NCI-H146 treated with DMSO at 0.1 percent for 48 hours (cell line): Measurements from ENCODE around the gene MICOS13.
A peak's percentile ranks its signal among the peaks of the same experiment; 100 is the strongest.

ENCODE experiments used
- DNase-seq: peaks from one replicate; lab custom pipeline; 2025; ENCODE audit not compliant: unreplicated experiment; lab: John Stamatoyannopoulos, UW

Gene MICOS13

GRCh38 chr19:5687360-5688198, 7.3 kb upstream of the MICOS13 start:
- no peak for DNase-seq

DNA sequence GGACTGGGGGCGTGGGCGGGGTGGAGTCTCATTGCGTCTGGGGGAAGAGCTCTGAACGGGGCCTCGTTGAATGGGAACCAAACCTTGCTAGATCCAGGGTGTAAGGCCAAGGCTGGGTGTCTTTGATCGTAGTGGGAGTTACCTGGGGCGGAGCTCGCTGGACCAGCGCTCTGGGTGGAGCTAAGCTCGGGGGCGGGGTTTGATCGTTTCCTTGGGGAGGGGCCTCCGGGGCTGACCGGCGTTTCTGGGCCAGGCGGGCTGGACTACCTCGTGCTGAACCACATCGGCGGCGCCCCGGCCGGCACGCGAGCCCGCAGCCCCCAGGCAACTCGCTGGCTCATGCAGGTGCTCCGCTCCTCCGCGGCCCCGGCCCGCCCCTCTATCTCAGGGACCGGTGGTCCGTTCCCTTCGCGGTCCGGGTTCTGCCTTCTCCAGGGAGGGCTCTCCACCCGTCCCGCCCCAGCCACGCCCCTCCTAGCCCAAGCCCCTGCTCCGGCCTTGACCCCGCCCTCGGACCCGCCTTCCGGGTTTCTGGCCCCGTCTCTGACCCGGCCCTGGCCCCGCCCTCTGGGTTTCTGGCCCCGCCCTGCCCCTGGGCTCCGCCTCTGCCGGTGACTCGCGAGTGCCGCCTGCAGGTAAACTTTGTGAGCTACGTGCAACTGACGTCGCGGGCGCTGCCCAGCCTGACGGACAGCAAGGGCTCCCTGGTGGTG, 6.5 kb upstream of the MICOS13 start:
- DNase-seq = peak; percentile 66

GRCh38 chr19:5686326-5686646, 6.0 kb upstream of the MICOS13 start:
- DNase-seq = no peak

- DNase-seq = no peak
Measured at GRCh38 chr19:5684694-5685430, 4.5 kb upstream of the MICOS13 start.

- DNase-seq = no peak
Measured at GRCh38 chr19:5683177-5683886, 3.0 kb upstream of the MICOS13 start.

GRCh38 chr19:5682107-5682482, 1.8 kb upstream of the MICOS13 start:
- no peak for DNase-seq

DNA sequence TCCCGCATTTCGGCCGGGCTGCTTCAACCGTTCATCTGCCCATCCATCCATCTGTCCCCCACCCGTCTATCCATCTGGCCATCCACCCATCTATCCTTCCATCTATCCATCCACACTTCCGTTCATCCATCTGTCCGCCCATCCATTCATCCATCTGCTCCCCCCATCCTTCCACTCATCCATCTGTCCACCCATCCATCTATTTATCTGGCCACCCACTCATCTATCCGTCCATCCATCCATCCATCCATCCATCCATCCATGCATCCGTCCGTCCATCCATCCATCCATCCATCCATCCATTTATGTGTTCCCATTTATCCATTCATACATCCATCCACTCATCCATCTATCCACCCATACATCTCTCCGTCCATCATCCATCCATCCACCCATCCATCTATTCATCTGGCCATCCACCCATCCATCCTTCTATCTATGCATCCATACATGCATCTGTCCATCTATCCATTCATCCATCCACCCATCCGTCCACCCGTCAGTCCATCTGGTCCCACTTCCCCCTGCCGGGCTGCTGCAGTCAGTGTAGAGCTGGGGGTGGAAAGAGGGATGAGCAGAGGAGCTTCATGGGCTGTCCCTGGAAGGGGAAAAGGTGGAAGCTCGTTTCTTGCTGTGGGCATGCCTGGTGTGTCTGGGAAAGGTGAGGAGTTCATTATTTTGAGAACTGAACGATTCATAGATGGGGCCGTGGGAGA, 1.2 kb upstream of the MICOS13 start:
- no peak for DNase-seq

- no peak for DNase-seq
Measured at GRCh38 chr19:5680084-5680436, 256 bp downstream of the MICOS13 start.

- no peak for DNase-seq
Measured at GRCh38 chr19:5679289-5680083, 830 bp downstream of the MICOS13 start.

DNA sequence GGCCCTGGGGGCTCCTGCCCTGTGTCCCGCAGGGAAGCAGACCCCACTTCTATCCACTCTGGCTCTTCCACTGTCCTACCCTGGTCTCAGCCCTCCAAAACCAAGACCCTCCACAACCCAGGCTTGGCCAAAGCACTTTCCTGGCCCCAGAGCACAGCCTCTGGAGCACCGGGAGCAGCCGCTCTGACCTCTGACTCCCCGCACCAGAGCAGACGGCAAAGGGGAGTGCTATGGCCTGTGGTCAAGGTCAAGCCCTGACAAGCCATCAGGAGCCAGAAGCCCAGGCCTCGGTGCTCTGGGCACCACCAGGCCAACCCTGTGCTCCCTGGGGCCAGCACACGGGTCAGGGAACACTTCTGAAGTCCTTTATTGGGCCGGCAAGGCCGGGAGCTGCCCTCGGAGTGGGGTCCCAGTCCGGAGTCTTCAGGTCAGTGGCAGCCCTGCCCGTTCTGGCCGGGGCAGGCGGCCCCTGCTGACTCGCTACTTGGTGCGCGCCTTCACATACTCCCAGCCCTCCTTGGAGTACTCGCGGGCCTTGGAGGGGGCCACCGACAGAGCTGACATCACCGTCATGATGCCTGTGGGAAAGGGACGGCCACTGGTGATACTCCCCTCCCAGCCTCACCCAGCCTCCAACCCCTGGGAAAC, 2.1 kb downstream of the MICOS13 start:
- no peak for DNase-seq

- DNase-seq = no peak
Measured at GRCh38 chr19:5677580-5677979, 2.7 kb downstream of the MICOS13 start.

- no peak for DNase-seq
Measured at GRCh38 chr19:5677136-5677535, 3.2 kb downstream of the MICOS13 start.

GRCh38 chr19:5676772-5677105, 3.6 kb downstream of the MICOS13 start:
- DNase-seq = no peak

GRCh38 chr19:5676105-5676771, 4.1 kb downstream of the MICOS13 start:
- DNase-seq = no peak

GRCh38 chr19:5674714-5675113, 5.6 kb downstream of the MICOS13 start:
- no peak for DNase-seq

GRCh38 chr19:5673752-5674151, 6.6 kb downstream of the MICOS13 start:
- no peak for DNase-seq

GRCh38 chr19:5672708-5673459, 7.4 kb downstream of the MICOS13 start:
- DNase-seq = no peak

- no peak for DNase-seq
Measured at GRCh38 chr19:5671600-5671999, 8.7 kb downstream of the MICOS13 start.
